ENCODE measurements around the gene ERAS.

- TF ChIP-seq CTCF (IDR thresholded peaks at IDR 0.05; ENCODE audit: poor library complexity, severe bottlenecking) (no peak), TAF1 (IDR thresholded peaks at IDR 0.05; ENCODE audit: low read depth) (no peak), EP300 (conservative IDR thresholded peaks at IDR 0.05; ENCODE audit: poor library complexity, severe bottlenecking) (no peak)
These were observed 11.0 kb upstream of the ERAS start for GRCh38 chrX:48815266-48815665.

All from neural cell (in vitro differentiated cells).